ENCODE results near the gene SSBP3.

GRCh38 chr1:54403808-54404261 is 2.4 kb downstream of the SSBP3 start:
- TF ChIP-seq EZH2 (IDR thresholded peaks at IDR 0.05) (no peak), POLR2AphosphoS5 (IDR thresholded peaks at IDR 0.05; ENCODE audit: borderline replicate concordance, low read depth, low read length) (no peak)
